B cell (primary cell): ENCODE measurements around the gene RBM33. TPM values are rescaled to one million over a fixed set of nuclear protein-coding genes. Genes with fewer than 3 reads are reported as not detected.

Experiments
- ATAC-seq: fragments of 200-7000 bp; cut with Tn5 transposase; one replicate; pipeline ENCODE4 v1.10.0; 2021; ENCODE audit warnings: low read depth, mild to moderate bottlenecking, moderate number of reproducible peaks, moderate library complexity
- CTCF ChIA-PET: fragments of 350-600 bp; sonication (Branson Sonifier 250); formaldehyde crosslinking; loops from one replicate; lab custom pipeline; 2021; ENCODE audit warnings: antibody characterized with exemption, inconsistent platforms; lab: Charles Lee
- POLR2A ChIA-PET: fragments of 350-600 bp; sonication (Branson Sonifier 250); formaldehyde crosslinking; loops from one replicate; lab custom pipeline; 2021; ENCODE audit warnings: antibody characterized with exemption; lab: Charles Lee
- DNase-seq: peaks from one replicate; pipeline ENCODE4 v3.0.0; 2013
- H2AFZ ChIP-seq: 2 replicates; pipeline ENCODE4 v1.6.1; 2012; ENCODE audit warnings: mild to moderate bottlenecking, low read depth, low read length; ENCODE audit not compliant: insufficient read depth, poor library complexity, severe bottlenecking
- H3K27ac ChIP-seq, 2 donors: 1 replicate in 1 of 2; 2 replicates in 1 of 2; pipeline ENCODE4 v1.5.1; 2012 to 2013; ENCODE audit warnings: low read length in 2 of 2, mild to moderate bottlenecking in 2 of 2, moderate library complexity in 1 of 2
- H3K27me3 ChIP-seq, 4 experiments: fragments of 200-600 bp in 1 of 4; sonication (generic) in 1 of 4; replicated peaks in 1 of 4; 1 replicate in 2 of 4; 2 replicates in 2 of 4; pipeline versions ENCODE4 v1.6.1 to v1.7.0; 2013 to 2016; ENCODE audit warnings: low read length in 3 of 4, mild to moderate bottlenecking in 2 of 4, mixed read lengths in 1 of 4, moderate library complexity in 1 of 4; ENCODE audit not compliant: insufficient read depth in 4 of 4, control insufficient read depth in 3 of 4; ENCODE audit errors: control extremely low read depth in 1 of 4
- H3K36me3 ChIP-seq, 2 experiments: replicated peaks in 1 of 2; 1 replicate in 1 of 2; 2 replicates in 1 of 2; pipeline versions ENCODE4 v1.6.1 to v1.7.1; 2013; ENCODE audit warnings: low read length in 1 of 2; ENCODE audit not compliant: insufficient read depth in 2 of 2, control insufficient read depth in 1 of 2; ENCODE audit errors: control extremely low read depth in 1 of 2, extremely low read depth in 1 of 2
- H3K4me1 ChIP-seq, 2 donors: fragments of 200-600 bp in 1 of 2; sonication (generic) in 1 of 2; 1 replicate in 1 of 2; 2 replicates in 1 of 2; pipeline versions ENCODE4 v1.5.1 to v1.6.1; 2013 to 2017; ENCODE audit warnings: low read length in 2 of 2; ENCODE audit not compliant: control insufficient read depth in 2 of 2, insufficient read depth in 2 of 2
- H3K4me2 ChIP-seq: replicated peaks from 2 replicates; pipeline ENCODE3; 2012; ENCODE audit warnings: mild to moderate bottlenecking, low read depth, low read length; ENCODE audit not compliant: poor library complexity, severe bottlenecking
- H3K4me3 ChIP-seq, 5 experiments: fragments of 200-600 bp in 1 of 5; sonication (generic) in 1 of 5; 1 replicate in 3 of 5; 2 replicates in 2 of 5; pipeline versions ENCODE4 v1.5.1 to v1.7.0; 2011 to 2016; ENCODE audit warnings: low read length in 4 of 5, mild to moderate bottlenecking in 4 of 5, low read depth in 2 of 5, control low read depth in 1 of 5, moderate library complexity in 1 of 5; ENCODE audit not compliant: insufficient read depth in 1 of 5; ENCODE audit errors: control extremely low read depth in 1 of 5, extremely low read depth in 1 of 5
- H3K79me2 ChIP-seq: fragments of 200-600 bp; sonication (generic); one replicate; pipeline ENCODE4 v1.6.0; 2016; ENCODE audit warnings: low read length; ENCODE audit not compliant: control insufficient read depth, insufficient read depth
- H3K9ac ChIP-seq: fragments of 200-600 bp; sonication (generic); 2 replicates; pipeline ENCODE4 v1.6.1; 2017; ENCODE audit warnings: mild to moderate bottlenecking, low read length, moderate library complexity
- H3K9me3 ChIP-seq, 3 donors: one replicate each; pipeline versions ENCODE4 v1.6.1 to v1.7.1; 2013; ENCODE audit warnings: low read length in 2 of 3; ENCODE audit not compliant: control insufficient read depth in 2 of 3, insufficient read depth in 1 of 3; ENCODE audit errors: control extremely low read depth in 1 of 3
- H4K20me1 ChIP-seq: 2 replicates; pipeline ENCODE4 v1.6.0; 2012; ENCODE audit warnings: mild to moderate bottlenecking, low read length; ENCODE audit not compliant: insufficient read depth, control insufficient read depth, poor library complexity, severe bottlenecking
- H3K27ac Mint-ChIP-seq: one replicate; pipeline ENCODE4 v1.8.0; 2021; ENCODE audit warnings: mixed read lengths
- H3K27me3 Mint-ChIP-seq: one replicate; pipeline ENCODE4 v1.8.0; 2021; ENCODE audit warnings: mixed read lengths
- H3K4me1 Mint-ChIP-seq: one replicate; pipeline ENCODE4 v1.8.0; 2021; ENCODE audit warnings: mixed read lengths
- H3K4me3 Mint-ChIP-seq: one replicate; pipeline ENCODE4 v1.8.0; 2021; ENCODE audit warnings: mixed read lengths
- H3K9me3 Mint-ChIP-seq: one replicate; pipeline ENCODE4 v1.8.0; 2022; ENCODE audit warnings: mixed read lengths; ENCODE audit not compliant: insufficient read depth
- EZH2 ChIP-seq: IDR thresholded peaks from 2 replicates; pipeline ENCODE4 v1.6.1; 2012; ENCODE audit warnings: borderline replicate concordance, low read depth, mild to moderate bottlenecking, moderate library complexity, low read length; ENCODE audit not compliant: insufficient read depth, poor library complexity, severe bottlenecking
- WGBS: methylation state at CpG from one replicate; pipeline ENCODE4 v1.1.5; 2013; ENCODE audit warnings: missing lambda C conversion rate; ENCODE audit not compliant: insufficient coverage; 5-methylcytosine and 5-hydroxymethylcytosine counted together
- intact Hi-C: fragments of 100-400 bp; cut with micrococcal nuclease; formaldehyde crosslinking; loops from one replicate; pipeline ENCODE4 v1.10.0; 2022
- polyA plus RNA-seq: library from polyadenylated mRNA; depleted of rRNA; stranded (reverse); fragments of >200 nt; gene quantifications from 2 replicates; pipeline ENCODE4 v1.2.3, GENCODE V29; 2012
- total RNA-seq, 2 donors: library from RNA; stranded (reverse); fragments of 120-200 nt in 1 of 2; gene quantifications; 1 replicate in 1 of 2; 2 replicates in 1 of 2; pipeline versions ENCODE4 v1.2.3 to v1.2.4, GENCODE V29; 2013 to 2022
- TF ChIP-seq, protein P1 (sequence below): fragments of 200-600 bp; IDR thresholded peaks from one replicate; pipeline ENCODE4 v1.8.0; 2022; ENCODE audit warnings: antibody characterized with exemption, mild to moderate bottlenecking

Gene RBM33
- total and polyA plus RNA-seq, 2 donors (not counting 1 experiment from before 2014, with no cell fraction given), result 33.5 to 189 TPM

GRCh38 chr7:155594961-155595366, 49.5 kb upstream of the RBM33 start:
- H3K9me3 Mint-ChIP-seq, result no peaks in the 10 kb centered on the region
- H3K4me1 ChIP-seq, result peaks cover 3 to 4% of the 10 kb centered on the region in 2 donors
- no peak for DNase-seq

DNA sequence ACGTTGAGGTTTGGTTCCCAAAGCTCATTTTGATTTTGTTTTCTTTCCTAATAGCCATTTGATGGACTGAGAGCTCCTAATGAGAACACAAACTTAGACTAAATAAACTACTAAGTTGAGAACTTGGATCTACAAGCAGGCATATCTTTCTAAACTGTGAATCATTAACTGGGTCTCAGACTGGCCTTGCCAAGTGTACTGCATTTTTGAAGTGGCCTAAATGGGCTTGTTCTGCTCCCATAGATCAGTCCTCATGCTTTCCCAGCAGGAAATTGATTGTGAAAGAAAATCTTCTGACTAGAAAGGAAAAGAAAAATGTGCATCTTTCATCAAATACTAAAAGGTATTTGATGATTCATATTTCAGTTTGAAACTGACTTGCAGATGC, 46.7 kb upstream of the RBM33 start:
- Histone ChIP-seq H3K27me3 (peaks cover 0 to 9% (median 3%) of the 10 kb centered on the region in 4 experiments), H2AFZ (no peak overlapping the region), H3K4me3 (no peak overlapping the region), H3K9me3 (no peaks in the 10 kb centered on the region), H3K36me3 (no peaks in the 10 kb centered on the region), H4K20me1 (no peaks in the 10 kb centered on the region), H3K4me2 (no peak overlapping the region), H3K9ac (no peak overlapping the region), H3K79me2 (no peaks in the 10 kb centered on the region), H3K4me1 (peaks cover 3 to 4% of the 10 kb centered on the region in 2 donors), H3K27ac (no peak overlapping the region)
- CTCF ChIA-PET, result interaction anchor here (0.8 to 10.3 kb wide), 14 partner anchors 13 to 670 kb away, joined by 3 to 242 read pairs (median 12); no protein-coding TSS in a partner anchor
- Mint-ChIP-seq H3K27me3 (peaks cover 32% of the 10 kb centered on the region), H3K9me3 (no peaks in the 10 kb centered on the region), H3K27ac (no peak overlapping the region), H3K4me3 (no peak overlapping the region), H3K4me1 (peaks cover 3% of the 10 kb centered on the region)
- no CpG with 5 or more reads among the region's 1 CpG for WGBS
- ATAC-seq (no peak), DNase-seq (no peak)
- TF ChIP-seq, protein P1, sequence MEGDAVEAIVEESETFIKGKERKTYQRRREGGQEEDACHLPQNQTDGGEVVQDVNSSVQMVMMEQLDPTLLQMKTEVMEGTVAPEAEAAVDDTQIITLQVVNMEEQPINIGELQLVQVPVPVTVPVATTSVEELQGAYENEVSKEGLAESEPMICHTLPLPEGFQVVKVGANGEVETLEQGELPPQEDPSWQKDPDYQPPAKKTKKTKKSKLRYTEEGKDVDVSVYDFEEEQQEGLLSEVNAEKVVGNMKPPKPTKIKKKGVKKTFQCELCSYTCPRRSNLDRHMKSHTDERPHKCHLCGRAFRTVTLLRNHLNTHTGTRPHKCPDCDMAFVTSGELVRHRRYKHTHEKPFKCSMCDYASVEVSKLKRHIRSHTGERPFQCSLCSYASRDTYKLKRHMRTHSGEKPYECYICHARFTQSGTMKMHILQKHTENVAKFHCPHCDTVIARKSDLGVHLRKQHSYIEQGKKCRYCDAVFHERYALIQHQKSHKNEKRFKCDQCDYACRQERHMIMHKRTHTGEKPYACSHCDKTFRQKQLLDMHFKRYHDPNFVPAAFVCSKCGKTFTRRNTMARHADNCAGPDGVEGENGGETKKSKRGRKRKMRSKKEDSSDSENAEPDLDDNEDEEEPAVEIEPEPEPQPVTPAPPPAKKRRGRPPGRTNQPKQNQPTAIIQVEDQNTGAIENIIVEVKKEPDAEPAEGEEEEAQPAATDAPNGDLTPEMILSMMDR, result no peak
- no peak for TF ChIP-seq EZH2
- intact Hi-C loops, result loop anchor here (1.0 to 5.0 kb wide), 6 partner anchors 55 to 685 kb away; no protein-coding TSS in a partner anchor
- POLR2A ChIA-PET, result no interaction called here

More at GRCh38 chr7:155594961-155595366, 49.5 kb upstream of the RBM33 start:
- peaks cover 3% of the 10 kb centered on the region for H3K4me1 Mint-ChIP-seq
- Histone ChIP-seq H3K79me2 (no peaks in the 10 kb centered on the region), H3K27ac (no peak overlapping the region), H3K9ac (no peak overlapping the region), H3K4me2 (no peak overlapping the region), H3K36me3 (no peaks in the 10 kb centered on the region), H3K9me3 (no peaks in the 10 kb centered on the region), H3K27me3 (peaks cover 0 to 9% (median 6%) of the 10 kb centered on the region in 4 experiments), H2AFZ (no peak overlapping the region), H4K20me1 (no peaks in the 10 kb centered on the region), H3K4me3 (no peak overlapping the region)
- no peak overlapping the region for H3K27ac Mint-ChIP-seq
- intact Hi-C loops, result loop anchor here (5.0 kb wide), 4 partner anchors 57 to 683 kb away; no protein-coding TSS in a partner anchor
- WGBS, result 40% methylated on average over 1 of the region's 3 CpGs
- H3K4me3 Mint-ChIP-seq, result no peak overlapping the region
- H3K27me3 Mint-ChIP-seq, result peaks cover 23% of the 10 kb centered on the region
- ChIA-PET POLR2A (no interaction called here), CTCF (interaction anchor here (9.6 to 10.3 kb wide), 2 partner anchors 142 to 175 kb away, joined by 199 to 242 read pairs; no protein-coding TSS in a partner anchor)
- ATAC-seq, result no peak
- TF ChIP-seq, protein P1, result no peak
- no peak for TF ChIP-seq EZH2
